ENCODE data around the gene ELFN1. TPM values are rescaled to one million over a fixed set of nuclear protein-coding genes. Genes with fewer than 3 reads are reported as not detected.

ELFN1 gene
- total RNA-seq, 1 experiment from 2014 or later = 0.92 TPM

DNA sequence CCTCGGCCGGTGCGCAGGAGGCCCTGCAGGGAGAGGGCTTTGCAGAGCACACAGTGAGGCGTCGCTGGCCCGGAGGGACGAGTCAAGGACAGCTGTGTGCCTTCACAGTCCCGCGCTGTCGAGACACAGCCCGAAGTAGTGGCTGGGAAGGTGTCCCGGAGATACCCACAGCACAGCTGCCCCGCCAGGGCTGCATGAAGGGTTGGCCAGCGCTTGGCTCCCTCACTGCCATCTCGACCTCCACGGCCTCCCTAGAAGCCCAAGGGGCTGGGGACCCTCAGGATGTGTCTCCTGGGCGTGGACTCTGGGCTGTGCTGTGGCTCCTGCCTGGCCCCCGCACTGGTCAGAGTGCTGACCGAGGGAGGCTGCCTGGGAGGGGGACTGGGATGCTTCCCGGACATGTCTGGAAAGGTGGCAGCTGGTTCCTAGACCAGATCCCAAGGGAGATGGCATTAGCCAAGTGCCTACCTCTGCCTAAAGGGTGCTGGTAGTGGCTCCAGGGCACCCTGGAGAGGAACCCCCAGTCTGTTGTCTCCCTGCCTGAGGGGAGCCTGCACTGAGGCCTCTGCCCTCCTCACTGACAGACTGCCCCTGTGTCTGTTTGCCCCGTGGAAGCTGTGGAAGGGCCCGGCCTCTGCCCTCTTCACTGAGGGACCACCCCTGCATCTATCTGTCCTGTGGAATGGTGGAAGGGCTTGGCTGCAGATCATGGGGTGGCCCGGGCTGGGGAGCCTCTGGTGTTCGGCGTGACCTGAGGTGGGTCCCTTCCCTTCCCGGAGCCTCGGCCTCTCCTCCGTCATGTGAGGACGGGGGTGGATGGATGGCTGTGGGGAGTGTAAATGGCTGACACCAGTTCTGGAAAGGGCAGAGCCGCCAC lies 5.8 kb downstream of the ELFN1 start:
- no peak for DNase-seq (ENCODE audit: low spot score)

DNA sequence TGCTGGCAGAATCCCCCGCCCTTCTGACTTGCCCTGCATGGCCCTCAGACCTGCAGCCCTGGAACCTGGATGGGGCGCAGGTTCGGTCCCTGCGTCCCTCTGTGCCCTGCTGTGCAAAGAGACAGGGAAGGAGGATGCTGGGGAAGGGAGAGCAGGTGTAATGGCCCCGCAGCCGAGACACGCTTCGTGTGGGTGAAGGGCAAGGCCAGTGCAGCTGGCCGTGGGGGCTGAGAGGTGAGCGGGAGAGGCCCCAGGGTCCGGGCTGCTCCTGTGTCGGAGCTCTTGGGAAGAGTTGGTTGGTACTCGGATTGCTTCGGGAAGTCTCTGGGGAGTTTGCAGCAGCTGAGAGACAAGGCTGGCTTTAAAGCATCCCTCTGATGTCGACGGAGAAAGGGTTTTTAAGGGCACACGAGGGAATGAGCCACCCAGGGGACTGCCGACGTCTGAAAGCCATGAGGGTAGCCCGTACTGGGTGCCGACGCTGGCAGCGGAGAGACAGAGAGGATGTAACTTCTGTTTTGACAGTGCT lies 6.5 kb downstream of the ELFN1 start:
- no peak for DNase-seq (ENCODE audit: low spot score)

DNA sequence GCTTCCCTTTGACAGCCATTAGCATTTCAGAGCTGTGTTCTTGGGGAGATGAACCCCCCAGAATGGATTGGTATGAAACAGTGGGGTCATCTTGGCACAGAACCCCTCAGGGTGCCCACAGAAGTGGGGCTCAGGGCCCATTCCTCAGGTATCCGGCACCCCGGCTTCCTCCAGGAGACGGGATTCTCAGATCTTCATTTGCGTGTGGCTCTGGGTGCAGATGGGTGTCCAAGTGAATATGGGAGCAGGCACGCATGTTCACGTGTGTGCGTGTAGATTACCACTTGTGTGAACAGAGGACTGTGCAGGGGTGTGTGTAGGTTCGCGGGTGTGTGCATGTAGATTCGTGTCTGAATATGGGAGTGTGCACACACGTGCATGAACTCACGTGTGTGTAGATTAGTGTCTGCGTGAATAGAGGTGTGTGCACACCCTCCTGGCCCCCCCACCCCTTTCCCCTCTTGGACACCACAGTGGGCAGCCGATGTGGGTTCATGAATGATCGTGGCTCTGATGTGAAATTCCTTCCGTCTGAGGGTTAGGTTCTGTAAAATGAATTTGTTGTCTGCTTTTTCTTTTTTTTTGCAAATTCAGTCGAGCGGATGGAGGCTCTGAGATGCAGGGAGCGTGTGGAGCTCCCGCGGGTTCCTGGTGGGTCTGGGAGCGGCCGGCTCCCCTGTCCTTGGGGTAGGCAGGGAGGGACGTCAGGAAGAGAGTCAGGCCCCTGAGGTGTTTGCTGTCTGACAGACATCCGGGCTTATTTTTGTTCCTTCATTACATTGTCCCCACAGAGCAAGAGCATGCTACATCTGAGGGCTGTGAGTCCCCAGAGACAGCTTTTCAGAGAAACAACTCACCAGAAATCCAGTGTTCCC lies 7.4 kb downstream of the ELFN1 start:
- no peak for DNase-seq (ENCODE audit: low spot score)

DNA sequence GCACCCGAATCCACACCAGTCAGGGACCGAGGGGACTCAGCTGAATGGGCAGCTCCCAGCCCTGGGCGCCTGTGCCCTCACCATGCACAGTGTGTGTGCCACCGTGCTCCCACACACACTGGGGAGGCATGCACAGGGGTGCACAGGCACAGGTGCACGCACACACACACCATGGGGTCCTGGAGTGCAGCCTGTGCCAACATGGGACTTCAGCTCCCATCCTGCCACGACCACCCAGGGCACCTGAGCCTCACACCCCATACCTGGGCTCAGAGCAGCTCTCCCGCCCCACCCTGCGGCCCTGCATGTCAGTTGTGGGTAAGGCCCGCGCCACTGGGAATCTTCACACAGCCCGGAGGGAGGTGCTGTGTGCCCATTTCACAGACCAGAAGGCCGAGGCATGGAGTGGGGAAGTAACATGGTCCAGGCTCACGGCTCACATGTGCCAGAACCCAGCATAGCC lies 8.0 kb downstream of the ELFN1 start:
- no peak for DNase-seq (ENCODE audit: low spot score)

DNA sequence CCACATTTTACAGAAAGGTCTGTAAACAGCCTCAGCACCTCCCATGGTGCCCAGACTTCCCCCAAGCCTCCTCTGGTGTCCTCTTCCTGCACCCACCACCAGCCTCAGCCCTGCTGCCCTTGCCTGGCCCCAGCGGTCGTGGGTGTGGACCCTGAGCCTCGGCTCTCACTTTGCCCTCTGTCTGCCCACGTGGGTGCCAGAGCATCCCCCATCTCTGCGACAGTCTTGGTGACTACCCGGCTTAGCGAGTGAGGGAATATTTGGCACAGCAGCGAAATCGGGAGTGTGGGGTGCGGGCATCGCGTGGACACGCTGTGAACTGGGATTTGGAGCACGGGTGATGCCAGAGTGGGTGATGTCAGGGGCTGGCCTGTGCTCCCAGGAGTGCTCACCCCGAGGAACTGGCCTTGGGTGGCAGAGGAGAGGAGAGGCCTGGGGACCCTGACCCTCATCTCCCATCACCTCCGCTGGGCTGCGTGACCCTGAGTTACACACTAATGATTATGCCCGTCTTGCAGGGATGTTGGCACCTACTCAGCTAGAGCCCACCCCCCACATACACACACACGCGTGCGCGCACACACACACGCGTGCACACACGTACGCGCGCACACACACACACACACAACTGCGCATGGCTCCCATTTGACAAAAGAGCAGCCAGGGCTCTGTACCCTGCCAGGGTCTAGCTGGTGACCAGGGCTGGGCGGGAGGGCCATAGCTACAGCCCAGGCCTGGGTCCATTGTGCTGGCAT lies 8.7 kb downstream of the ELFN1 start:
- no peak for DNase-seq (ENCODE audit: low spot score)

DNA sequence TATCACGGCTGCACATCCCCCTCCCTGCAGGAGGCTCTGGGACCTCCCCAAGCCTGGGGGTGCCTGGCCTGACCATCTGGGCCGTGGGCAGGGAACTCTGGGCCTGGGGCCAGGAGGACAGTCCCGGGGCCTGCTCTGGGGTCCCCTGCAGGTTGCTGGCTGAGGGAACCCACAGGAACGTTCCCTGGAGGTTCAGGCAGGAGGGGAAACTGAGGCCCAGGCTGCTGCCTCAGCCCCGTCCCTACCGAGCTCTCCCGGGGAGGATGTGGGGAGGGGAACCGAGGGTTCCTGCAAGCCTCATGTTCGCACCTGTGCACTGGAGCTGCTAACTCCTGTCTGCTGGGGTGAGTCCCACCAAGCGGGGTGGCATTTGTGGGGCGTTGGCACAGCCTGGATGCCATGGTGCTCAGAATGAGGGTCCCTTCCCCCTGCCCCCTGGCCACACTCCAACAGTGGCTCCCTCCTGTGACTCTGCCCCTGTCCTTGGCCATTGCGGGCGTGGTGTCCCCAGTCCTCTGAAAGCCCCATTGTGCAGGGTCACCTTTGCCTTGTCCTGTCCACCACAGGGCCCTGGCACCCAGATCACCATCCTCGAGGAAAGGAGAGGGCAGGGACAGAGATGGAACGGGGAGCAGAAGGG lies 9.4 kb downstream of the ELFN1 start:
- no peak for DNase-seq (ENCODE audit: low spot score)

DNA sequence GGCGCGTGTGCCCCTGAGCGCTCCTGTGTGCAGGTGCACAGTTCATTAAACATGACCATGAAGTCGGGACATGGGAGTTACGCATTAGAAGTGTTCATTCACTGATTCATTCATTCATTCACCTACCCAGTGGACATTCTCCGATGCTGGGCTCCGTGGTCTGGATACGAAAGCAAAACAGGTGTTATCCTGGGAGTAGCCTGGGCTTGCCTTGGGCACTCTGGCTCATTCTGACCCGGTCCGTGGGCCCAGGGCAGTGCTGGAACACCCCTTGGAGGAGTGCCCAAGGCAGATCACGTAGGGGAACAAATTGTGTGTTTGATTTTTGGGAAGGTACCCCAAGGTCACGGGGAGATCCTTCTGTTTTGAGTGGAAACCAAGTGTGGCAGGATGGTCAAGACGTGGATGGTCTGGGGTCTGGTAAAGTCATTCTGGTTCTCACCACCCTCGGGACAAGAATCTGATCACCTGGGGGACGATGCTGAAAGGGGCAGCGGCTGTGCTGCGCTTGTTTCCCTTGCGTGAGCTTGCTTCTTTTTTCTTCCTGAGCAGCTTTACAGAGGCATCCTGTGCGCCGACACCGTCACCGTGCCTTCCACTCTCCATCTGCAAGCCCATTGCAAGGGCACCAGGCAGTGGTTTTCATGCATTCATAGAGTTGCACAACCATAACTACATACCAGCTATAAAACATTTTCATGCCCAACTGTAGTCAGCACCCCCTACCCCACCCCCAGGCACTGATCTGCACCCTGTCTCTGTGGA lies 10.1 kb downstream of the ELFN1 start:
- DNase-seq (ENCODE audit: low spot score) = no peak

DNA sequence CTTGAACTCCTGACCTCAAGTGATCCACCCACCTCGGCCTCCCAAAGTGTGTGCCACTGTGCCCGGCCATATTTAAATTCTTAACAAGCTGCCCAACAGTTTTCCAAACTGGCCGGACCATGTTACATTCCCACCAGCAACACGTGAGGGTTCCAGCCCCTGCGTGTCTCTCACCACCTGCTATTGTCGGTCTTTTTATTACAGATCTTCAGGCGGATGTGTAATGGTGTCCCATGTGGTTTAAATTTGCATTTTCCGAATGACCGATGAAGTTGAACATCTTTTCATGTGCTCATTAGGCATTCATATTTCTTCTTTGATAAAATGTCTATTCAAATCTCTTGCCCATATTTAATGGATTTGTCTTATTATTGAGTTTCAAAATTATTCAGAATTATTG lies 11.5 kb downstream of the ELFN1 start:
- no peak for DNase-seq (ENCODE audit: low spot score)

DNA sequence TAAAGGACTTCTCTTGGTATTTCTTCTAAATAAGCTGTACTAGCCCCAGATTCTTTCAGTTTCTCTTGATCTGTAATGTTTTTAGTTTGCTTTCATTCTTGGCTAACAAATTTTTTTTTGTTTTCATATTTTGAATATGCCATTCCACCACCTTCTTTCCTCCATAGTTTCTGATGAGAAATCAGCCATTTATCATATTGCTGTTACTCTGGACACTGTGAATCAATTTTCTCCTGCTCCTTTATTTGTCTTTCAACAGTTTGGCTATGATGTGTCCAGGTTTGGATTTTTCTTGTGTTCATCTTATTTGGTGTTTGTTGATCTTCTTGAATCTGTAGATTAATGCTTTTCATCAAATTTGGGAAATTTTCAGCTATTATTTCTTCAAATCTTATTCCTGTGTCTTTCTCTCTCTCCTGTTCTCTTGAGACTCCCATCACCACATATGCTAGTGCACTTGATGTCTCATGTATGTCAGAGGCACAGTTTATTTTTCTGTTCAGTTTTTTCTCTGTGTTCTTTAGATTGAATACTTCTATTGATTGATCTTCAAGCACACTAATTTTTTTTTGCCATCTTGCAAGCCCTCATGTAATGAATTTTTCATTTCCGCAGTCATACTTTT lies 15.0 kb downstream of the ELFN1 start:
- DNase-seq (ENCODE audit: low spot score) = no peak

DNA sequence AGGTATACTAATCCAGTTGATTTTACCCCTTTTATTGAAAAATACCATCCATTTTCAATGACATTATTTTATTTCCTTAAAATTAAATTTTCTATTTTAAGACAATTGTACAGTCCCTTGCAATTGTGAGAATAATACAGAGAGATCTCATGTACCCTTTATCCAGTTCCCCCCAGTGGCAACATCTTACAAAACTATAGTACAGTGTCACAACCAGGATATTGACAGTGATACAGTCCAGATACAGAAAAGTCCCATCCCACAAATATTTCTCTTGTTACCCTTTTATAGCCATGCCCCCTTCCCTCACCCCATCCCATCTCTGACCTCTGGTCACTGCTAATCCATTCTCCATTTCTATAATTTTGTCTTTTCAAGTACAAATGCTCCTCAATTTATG lies 18.5 kb downstream of the ELFN1 start:
- no peak for DNase-seq (ENCODE audit: low spot score)

DNA sequence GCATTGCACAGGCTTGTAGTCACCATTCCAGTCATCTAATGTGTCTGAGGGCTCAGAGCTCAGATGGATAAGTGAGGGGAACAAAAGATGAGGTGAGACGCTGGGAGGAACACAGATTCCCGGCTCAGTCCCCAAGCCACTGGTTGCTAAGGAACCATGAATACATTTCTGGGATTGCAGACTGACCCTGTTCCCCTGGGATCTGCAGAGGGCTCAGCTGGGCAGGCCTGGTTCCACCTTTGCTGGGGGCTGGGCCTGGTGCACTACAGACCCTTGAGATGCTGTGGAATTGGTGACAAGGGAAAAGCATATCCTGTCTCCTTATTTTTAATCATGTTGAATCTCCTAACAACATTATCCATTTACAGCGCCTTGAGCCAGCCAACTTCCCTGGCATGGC lies 19.2 kb downstream of the ELFN1 start:
- no peak for DNase-seq (ENCODE audit: low spot score)

DNA sequence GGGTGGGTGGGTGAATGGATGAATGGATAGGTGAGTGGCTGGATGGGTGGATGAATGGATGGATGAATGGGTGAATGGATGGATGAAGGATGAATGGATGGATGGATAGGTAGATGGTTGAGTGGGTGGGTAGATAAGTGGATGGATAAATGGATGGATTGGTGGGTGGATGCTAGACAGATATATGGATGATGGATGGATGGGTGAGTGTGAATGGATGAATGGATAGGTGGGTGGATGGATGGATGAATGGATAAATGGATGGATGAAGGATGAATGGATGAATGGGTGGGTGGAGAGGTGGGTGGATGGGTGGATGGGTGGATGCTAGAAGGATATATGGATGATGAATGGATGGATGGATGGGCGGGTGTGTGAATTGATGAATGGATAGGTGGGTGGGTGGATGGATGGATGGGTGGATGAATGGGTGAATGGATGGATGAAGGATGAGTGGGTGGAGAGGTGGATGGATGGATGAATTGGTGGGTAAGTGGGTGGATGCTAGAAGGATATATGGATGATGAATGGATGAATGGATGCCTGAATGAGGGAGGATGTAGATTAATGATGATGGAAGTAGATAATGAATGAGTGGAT lies 20.4 kb downstream of the ELFN1 start:
- DNase-seq (ENCODE audit: low spot score) = no peak

DNA sequence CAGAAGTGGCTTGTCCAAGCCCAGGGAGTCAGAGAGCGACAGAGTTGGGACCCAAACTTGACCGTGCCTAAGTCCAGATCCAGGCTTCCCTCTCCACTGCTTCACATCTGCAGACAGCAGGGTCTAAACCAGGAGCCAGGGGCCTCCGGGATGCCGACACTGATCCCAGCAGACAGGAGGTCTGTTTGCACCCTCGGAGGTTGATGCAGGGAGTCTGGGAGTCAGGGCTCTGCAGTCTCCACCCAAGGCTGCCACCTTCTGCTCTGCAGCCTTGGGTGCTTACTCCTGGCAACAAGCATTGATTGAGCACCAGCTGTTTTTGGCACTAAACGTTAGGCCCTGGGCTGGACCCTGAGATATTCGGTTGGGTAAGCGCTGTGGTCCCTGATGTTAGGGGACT lies 21.0 kb downstream of the ELFN1 start:
- DNase-seq (ENCODE audit: low spot score) = no peak

DNA sequence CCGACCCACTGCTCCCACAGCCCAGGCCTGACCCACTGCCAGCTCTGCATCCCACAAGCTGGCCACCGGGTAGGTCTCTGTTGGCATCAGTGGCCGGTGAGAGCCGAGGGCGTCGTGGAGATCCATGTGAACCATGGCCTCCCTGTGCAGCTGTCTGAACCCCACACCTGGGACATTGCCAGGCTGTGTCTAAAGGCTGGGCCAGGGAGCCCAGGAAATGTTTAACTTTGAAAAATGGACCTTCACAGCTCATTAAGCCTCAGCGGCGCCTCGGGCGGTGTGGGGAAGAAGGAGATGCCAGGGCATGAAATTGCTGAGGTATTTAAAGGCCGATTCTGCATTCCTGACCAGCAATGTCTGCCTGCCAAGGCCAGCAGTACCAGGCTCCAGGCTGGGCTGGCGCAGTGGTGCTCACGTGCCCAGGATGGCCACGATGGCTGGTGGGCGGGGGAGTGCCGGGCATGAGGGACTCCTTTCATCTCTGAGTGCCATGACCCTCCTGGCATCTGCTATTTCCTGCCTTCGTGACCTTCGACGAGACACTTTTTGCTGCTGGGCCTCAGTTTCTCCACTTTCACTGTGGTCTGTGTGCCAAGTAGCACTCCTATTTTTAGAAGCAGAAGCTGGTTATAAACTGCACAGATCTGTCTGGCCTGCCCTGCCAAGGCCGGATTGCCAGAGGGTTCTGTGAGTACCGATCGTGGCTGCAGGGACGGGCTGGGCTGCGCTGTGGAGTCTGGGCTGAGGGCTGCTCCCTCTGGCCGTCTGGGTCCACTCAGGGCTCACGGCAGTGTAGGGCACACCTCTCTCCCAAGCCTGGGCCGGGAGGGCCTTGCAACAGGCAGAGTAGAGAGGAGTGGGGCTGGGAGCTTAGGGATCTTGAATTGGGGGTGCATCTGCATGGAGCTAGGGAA lies 21.8 kb downstream of the ELFN1 start:
- DNase-seq (ENCODE audit: low spot score) = no peak

DNA sequence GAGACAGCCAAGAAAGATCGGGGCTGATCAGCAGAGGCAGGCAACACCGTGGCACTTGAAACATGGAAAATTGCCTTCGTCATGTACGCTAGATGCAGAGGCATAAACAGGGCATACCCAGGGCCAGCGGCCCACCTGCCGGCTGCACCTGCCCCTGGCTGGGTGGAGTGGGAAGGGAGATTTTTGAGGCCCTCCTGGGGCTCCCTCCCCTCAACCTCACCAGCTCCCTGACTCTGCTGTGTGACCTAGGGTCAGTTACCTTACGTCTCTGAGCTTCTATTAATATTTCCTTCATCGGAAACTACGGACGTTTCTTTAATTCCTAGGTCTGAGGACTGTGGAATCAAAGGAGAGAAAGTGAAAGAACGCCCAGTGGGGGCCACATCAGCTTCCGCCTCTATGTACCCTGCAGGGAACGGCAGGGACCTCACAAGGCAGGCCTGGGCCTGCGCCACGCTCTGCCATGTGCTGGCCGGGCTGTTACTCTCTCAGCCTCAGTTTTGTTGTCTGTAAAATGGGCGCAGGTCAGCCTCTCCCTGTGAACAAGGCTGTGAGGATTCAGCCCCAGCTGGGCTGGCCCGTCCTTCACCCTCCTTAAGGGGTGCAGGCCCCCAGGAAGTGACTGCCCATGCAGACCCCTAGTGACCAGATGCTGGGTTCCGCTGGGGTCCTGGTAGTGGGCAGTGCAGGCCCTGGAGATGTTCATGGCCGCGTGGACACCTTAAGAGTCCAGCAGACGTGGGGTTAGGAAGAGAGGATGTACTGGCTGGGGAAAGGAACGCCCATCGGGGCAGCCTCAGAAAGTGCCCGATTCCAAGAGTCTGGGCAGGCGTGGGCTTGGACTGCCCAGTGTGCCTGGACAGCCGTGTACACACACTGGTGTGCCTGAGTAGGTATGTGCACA lies 22.7 kb downstream of the ELFN1 start:
- DNase-seq (ENCODE audit: low spot score) = no peak

DNA sequence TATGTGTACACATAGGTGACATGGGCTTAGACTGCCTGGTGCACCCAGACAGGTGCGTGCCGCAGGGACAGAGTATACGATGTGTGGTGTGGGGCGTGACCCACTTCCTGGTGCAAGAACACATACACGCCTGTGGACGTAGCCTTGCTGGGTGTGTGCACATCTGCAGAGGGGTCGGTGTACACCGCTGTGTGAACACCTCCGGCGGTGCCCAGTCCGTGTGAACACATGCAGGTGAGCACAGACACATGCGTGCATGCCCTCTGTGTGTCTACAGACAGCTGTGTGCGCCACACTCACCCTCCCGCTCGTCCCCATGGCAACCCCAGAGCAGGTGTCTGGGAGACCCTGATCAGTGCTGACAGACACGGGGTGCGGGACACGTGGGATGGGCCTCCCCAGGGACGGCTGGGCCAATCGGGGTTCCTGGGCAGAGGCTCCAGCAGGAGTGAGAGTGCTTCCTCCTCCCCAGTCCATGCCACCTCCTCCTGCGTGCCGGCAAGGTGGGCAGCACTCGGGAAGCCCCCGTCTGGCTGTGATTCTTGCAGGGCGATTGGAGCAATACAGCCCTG lies 23.4 kb downstream of the ELFN1 start:
- no peak for DNase-seq (ENCODE audit: low spot score)

DNA sequence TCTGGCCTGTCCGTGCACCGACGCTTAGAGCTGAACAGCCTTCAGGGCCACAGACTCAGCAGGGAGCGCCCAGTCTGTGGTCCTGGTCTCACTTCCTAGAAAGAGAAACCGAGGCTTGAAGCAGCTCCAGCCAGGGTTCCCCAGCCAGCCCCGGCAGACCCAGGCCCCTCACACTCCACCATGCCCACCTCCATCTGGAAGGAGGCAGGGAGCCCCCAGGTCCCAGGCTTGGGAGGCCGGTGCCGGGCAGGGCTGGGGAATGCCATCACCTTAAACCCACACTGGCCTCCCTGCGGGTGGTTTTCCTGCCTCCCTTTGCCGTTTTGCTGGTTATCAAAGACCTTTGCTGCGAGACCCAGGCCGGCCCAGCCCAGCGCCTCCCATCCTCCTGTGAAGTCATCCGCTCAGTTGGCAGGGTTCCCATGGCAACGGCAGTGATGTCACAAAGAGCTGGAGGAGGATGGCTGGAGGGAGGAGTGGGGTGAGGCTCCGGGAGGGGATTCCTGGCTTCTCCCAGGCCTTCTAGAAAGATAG lies 24.0 kb downstream of the ELFN1 start:
- DNase-seq (ENCODE audit: low spot score) = no peak
